Measurements from ENCODE around the gene GLB1L2.

The GLB1L2 gene

DNA sequence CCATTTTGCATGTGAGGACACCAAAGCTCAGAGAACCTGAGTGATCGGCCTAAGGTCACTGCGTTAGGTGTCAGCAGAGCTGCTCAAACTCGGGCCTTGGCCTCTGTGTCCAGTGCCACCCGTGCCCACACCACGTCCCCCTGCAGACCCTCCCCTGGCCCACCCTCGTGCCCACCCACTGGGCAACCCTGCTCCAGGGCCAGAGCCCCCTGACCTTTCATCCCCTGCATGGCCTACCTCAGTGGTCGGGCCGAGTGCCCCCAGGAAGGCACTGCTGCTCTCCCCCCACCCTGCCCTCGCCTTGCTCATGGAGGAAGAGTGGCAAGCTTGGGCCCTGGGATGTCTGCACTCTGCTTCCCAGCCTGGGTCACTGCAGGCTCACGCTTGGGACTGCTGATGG lies 62.5 kb downstream of the GLB1L2 start:
- no peaks in the 10 kb centered on the region for H3K36me3 ChIP-seq (ENCODE audit: insufficient read depth, low read length)
- H3K9me3 ChIP-seq (replicated peaks; ENCODE audit: low read length), result peaks cover 23% of the 10 kb centered on the region
- no peaks in the 10 kb centered on the region for H3K4me1 ChIP-seq (ENCODE audit: control insufficient read depth, insufficient read depth, low read length)
- H3K4me3 ChIP-seq (ENCODE audit: low read length), result no peak overlapping the region
- no peak overlapping the region for H3K9ac ChIP-seq (ENCODE audit: low read depth, low read length)
- H3K27me3 ChIP-seq (ENCODE audit: control insufficient read depth, insufficient read depth, low read length), result no peaks in the 10 kb centered on the region
- H3K4me2 ChIP-seq (ENCODE audit: low read length), result no peak overlapping the region

DNA sequence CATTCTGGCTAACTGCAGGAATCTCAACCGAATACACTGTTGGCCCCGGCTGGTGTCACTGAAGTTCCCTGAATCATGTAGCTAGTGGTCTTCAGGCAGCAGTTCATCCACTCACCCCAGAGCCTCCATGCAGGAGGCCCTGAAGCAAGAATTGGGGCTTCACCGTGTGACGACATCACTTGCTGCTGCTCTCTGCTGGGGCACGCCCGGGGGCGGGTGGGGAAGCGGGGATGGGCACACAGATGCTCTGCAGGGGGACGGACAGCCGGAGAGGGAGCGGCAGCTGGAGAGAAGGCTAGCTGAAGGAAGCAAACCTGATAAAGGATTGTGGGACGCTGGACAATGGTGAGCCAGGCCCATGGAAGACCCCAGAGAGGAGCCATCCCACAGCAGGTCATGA lies 63.2 kb downstream of the GLB1L2 start:
- Histone ChIP-seq H3K4me1 (ENCODE audit: control insufficient read depth, insufficient read depth, low read length) (no peaks in the 10 kb centered on the region), H3K4me2 (ENCODE audit: low read length) (no peak overlapping the region), H3K9ac (ENCODE audit: low read depth, low read length) (no peak overlapping the region), H3K4me3 (ENCODE audit: low read length) (no peak overlapping the region), H3K36me3 (ENCODE audit: insufficient read depth, low read length) (no peaks in the 10 kb centered on the region), H3K27me3 (ENCODE audit: control insufficient read depth, insufficient read depth, low read length) (no peaks in the 10 kb centered on the region), H3K9me3 (replicated peaks; ENCODE audit: low read length) (peaks cover 23% of the 10 kb centered on the region)

DNA sequence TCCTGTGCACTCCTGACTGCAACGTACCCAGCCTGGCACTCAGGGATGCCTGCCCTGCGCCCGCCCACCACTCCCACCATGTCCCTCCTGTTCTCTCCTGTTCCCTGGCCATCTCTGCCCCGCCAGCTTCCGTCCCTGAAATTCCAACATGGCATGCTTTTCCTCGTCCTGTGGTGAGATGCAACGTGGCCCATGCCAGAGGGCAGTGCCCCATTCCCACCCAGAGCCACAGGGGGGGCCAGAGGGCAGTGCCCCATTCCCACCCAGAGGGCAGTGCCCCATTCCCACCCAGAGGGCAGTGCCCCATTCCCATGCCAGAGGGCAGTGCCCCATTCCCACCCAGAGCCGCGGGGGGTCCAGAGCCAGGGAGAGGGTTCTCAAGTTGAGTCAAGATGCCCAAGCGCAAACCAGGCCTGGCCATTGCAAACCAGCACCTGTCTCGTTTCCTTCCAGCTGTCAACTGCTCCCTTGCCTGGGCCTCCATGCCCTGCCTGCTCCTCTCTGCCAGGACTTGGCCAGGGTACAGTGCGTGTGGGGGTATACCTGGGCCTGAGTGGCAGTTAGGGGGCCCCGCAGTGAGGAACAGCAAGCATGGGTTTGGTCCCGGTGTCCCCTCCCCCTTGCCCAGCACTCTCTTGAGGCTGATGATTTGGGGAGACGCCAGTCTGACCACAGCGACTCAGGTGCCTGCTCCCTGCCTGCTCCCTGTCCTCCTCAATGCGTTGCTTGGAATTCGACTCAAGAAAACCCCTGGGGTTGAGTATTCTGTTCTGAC lies 65.7 kb downstream of the GLB1L2 start:
- Histone ChIP-seq H3K27me3 (ENCODE audit: control insufficient read depth, insufficient read depth, low read length) (no peaks in the 10 kb centered on the region), H3K36me3 (ENCODE audit: insufficient read depth, low read length) (no peaks in the 10 kb centered on the region), H3K9me3 (replicated peaks; ENCODE audit: low read length) (peaks cover 22% of the 10 kb centered on the region), H3K4me3 (ENCODE audit: low read length) (no peak overlapping the region), H3K9ac (ENCODE audit: low read depth, low read length) (no peak overlapping the region), H3K4me1 (ENCODE audit: control insufficient read depth, insufficient read depth, low read length) (no peaks in the 10 kb centered on the region), H3K4me2 (ENCODE audit: low read length) (no peak overlapping the region)

DNA sequence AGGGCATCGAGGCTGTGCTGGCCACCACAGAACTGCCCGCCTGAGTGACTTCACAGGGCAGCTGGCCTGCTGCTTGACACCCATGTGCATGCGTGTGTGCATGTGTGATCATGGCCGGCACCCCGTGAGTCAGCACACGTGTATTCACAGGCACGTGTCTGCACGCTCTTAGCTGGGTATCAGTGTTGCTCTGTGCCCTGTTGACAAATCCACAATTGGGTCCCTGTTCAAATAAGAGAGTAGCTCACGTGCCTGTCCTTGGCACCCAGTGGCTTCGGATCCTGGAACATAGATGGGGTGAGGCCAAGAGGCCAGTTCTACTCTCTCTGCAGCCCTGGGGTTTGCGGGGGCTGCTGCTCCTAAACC lies 66.3 kb downstream of the GLB1L2 start:
- no peaks in the 10 kb centered on the region for H3K36me3 ChIP-seq (ENCODE audit: insufficient read depth, low read length)
- no peak overlapping the region for H3K4me2 ChIP-seq (ENCODE audit: low read length)
- peaks cover 22% of the 10 kb centered on the region for H3K9me3 ChIP-seq (replicated peaks; ENCODE audit: low read length)
- no peak overlapping the region for H3K4me3 ChIP-seq (ENCODE audit: low read length)
- H3K4me1 ChIP-seq (ENCODE audit: control insufficient read depth, insufficient read depth, low read length), result no peaks in the 10 kb centered on the region
- H3K27me3 ChIP-seq (ENCODE audit: control insufficient read depth, insufficient read depth, low read length), result no peaks in the 10 kb centered on the region
- no peak overlapping the region for H3K9ac ChIP-seq (ENCODE audit: low read depth, low read length)

DNA sequence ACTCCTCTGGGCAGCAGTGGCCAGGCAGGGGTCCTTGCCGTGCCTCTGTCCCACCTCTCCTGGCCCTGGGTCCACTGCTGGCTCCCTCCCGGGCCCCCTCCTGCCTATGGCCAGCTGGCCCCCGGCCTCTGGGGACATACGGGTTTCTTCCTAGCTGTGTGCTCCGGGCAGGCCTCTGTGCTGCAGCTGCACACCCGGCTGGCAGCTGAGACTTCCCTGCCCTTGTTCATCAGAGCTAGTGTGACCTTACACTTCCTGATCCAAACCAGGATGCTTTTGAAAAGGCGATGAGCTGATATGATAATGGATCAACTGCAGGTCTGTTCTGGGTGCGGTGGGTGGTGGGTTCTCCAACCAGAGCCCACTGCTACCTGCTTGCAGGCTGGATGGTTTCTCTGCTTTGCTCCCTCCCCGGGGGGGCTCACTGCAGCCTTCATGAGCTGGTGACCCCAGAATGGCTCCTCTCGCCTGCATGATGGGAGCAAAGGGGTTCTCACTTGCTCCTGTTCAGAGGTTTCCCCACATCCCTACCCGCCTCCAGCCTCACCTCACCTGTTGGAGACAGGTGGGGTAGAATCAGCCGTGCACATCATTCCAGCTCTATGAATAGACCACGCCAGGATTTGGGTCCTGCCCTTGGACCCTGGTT lies 67.0 kb downstream of the GLB1L2 start:
- Histone ChIP-seq H3K4me3 (ENCODE audit: low read length) (no peak overlapping the region), H3K27me3 (ENCODE audit: control insufficient read depth, insufficient read depth, low read length) (no peaks in the 10 kb centered on the region), H3K9ac (ENCODE audit: low read depth, low read length) (no peak overlapping the region), H3K4me2 (ENCODE audit: low read length) (no peak overlapping the region), H3K36me3 (ENCODE audit: insufficient read depth, low read length) (no peaks in the 10 kb centered on the region), H3K4me1 (ENCODE audit: control insufficient read depth, insufficient read depth, low read length) (no peaks in the 10 kb centered on the region), H3K9me3 (replicated peaks; ENCODE audit: low read length) (peaks cover 22% of the 10 kb centered on the region)

DNA sequence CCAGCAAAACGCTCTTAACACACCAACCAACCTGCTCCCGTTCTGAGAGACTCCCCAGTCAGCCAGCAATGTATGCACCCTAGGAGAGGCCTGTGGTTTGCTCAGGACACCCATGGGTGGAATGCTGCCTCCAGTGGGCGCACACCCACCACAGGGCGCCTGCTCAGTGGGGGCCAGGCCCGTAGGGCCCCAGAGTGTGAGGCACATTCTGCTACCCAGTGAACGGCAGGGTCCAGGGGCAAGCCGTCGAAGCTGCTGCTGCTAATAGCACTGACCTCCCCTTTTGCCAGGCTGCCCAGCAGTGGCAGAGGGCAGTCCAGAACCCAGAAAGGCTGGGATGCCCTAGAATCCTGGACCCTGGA lies 67.5 kb downstream of the GLB1L2 start:
- no peaks in the 10 kb centered on the region for H3K27me3 ChIP-seq (ENCODE audit: control insufficient read depth, insufficient read depth, low read length)
- H3K4me2 ChIP-seq (ENCODE audit: low read length), result no peak overlapping the region
- peaks cover 22% of the 10 kb centered on the region for H3K9me3 ChIP-seq (replicated peaks; ENCODE audit: low read length)
- H3K4me3 ChIP-seq (ENCODE audit: low read length), result no peak overlapping the region
- no peaks in the 10 kb centered on the region for H3K36me3 ChIP-seq (ENCODE audit: insufficient read depth, low read length)
- no peaks in the 10 kb centered on the region for H3K4me1 ChIP-seq (ENCODE audit: control insufficient read depth, insufficient read depth, low read length)
- no peak overlapping the region for H3K9ac ChIP-seq (ENCODE audit: low read depth, low read length)

DNA sequence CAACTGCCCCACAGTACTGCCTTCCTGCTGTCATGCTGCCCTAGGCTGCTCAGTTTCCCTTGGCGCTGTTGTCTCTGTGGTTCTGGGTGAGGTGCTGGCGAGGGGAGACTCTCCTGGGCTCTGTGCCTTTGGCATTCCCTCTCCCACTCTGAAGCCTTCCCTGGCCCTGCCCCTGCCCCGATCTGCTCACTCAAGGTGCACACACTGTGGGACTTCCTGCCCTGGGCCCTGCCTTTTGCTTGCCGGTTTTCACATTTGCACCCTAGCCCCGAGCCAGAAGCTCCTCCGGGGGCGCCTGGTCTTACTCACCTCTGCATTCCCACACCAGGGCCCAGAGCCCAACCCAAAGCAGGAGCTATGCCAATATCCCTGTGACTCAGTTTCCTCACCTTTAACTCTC lies 68.2 kb downstream of the GLB1L2 start:
- H3K4me1 ChIP-seq (ENCODE audit: control insufficient read depth, insufficient read depth, low read length), result no peaks in the 10 kb centered on the region
- H3K9me3 ChIP-seq (replicated peaks; ENCODE audit: low read length), result peaks cover 22% of the 10 kb centered on the region
- no peak overlapping the region for H3K9ac ChIP-seq (ENCODE audit: low read depth, low read length)
- H3K4me2 ChIP-seq (ENCODE audit: low read length), result no peak overlapping the region
- no peak overlapping the region for H3K4me3 ChIP-seq (ENCODE audit: low read length)
- no peaks in the 10 kb centered on the region for H3K36me3 ChIP-seq (ENCODE audit: insufficient read depth, low read length)
- H3K27me3 ChIP-seq (ENCODE audit: control insufficient read depth, insufficient read depth, low read length), result no peaks in the 10 kb centered on the region

DNA sequence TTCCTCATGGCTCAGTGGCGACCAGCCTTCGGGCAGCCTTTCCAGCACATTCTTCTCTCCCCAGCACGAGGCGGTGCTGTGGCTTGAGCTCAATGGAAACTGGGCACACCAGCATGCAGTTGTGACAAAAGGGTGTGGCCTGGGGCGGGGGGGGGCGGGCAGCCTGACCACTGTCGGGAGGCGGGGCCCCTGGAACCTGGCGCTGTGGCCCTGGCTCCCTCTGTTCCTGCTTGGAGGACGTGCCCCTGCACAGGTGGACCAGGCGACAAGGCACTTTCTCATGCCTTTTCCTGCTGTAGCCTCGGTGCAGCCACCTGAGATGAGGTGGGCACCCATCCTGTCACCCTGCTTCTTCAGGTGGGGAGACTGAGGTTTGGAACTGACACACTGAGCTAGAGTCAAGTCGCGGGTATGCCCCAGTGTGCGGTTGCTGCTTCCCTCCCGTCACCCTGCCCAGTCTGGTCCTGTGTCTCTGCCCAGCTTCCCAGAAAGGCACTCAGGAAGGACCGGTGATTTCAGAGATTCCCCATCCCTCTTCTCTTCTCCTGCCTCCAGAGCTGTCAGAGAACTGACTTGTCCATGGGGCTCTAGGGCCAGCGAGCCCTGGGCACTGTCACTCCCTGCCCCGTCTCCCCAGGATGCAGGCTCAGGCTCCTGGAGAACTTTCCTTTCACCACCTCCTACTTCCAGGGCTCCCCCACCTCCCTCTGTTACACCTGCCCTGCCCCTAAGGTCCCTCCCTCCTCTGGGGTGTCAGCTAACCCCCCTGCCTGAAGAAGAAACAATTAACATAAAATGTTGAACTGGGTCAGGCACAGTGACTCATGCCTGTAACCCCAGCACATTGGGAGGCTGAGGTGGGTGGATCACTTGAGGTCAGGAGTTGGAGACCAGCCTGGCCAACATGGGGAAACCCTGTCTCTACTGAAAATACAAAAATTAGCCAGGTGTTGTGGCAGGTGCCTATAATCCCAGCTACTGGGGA lies 70.3 kb downstream of the GLB1L2 start:
- Histone ChIP-seq H3K27me3 (ENCODE audit: control insufficient read depth, insufficient read depth, low read length) (no peaks in the 10 kb centered on the region), H3K4me3 (ENCODE audit: low read length) (no peak overlapping the region), H3K4me1 (ENCODE audit: control insufficient read depth, insufficient read depth, low read length) (no peaks in the 10 kb centered on the region), H3K9ac (ENCODE audit: low read depth, low read length) (no peak overlapping the region), H3K36me3 (ENCODE audit: insufficient read depth, low read length) (no peaks in the 10 kb centered on the region), H3K4me2 (ENCODE audit: low read length) (no peak overlapping the region), H3K9me3 (replicated peaks; ENCODE audit: low read length) (peaks cover 10% of the 10 kb centered on the region)

DNA sequence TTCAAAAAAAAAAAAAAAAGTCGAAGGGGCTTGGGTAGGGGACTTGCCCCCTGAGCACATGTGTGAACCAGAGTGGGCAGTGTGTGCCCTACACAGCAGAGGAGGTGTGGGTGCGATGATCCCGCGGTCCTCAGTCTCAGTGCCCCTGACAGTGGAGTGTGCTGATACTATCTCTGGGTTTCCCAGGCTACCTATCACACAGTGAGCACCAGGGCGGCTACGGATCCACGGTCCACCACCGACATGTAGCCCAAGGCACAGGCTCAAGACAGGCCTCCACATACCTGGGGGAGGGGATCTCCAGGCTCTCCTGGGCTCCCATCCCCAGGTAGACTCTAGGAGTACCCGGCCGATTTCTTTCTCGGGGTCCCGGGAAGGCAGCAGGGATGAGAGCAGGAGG lies 71.1 kb downstream of the GLB1L2 start:
- H3K4me1 ChIP-seq (ENCODE audit: control insufficient read depth, insufficient read depth, low read length), result no peaks in the 10 kb centered on the region
- H3K9ac ChIP-seq (ENCODE audit: low read depth, low read length), result no peak overlapping the region
- no peak overlapping the region for H3K4me3 ChIP-seq (ENCODE audit: low read length)
- H3K27me3 ChIP-seq (ENCODE audit: control insufficient read depth, insufficient read depth, low read length), result no peaks in the 10 kb centered on the region
- no peaks in the 10 kb centered on the region for H3K36me3 ChIP-seq (ENCODE audit: insufficient read depth, low read length)
- H3K4me2 ChIP-seq (ENCODE audit: low read length), result no peak overlapping the region
- peaks cover 9% of the 10 kb centered on the region for H3K9me3 ChIP-seq (replicated peaks; ENCODE audit: low read length)

DNA sequence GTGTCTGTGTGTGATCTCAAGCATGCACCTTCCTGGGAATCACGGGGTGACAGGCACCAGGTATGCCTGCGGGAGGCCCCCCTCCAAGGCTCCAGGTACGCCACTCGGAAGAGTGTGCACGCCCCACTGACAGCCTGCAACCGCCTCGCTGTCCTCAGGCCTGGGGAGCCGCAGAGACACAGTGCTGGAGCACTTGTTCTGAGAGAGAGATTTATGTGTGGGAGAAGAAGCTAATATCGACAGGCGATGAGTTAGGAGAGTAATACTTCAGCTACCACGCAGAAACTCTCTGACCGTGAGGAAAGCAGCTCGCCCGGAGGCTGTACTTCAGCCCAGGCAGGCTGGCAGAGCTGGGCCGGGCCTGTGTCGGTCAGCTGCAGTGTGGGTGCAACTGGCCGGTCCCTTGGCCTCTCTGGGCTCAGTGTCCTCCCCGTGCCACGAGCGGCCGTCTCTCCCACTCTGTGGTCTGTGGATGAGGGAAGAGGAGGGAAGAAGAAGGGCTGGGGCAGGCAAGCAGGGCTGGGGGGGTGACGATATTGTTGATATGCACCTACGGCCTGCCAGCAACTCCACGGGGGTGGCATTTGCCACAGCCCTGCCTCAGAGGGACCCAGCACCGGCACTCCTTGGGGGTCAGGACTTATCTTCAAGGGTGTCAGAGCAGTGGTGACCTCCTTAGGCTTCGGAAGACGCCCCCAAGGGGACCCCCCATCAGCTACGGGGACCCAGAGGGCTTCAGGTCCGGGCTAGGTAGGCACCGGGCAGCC lies 73.0 kb downstream of the GLB1L2 start:
- no peaks in the 10 kb centered on the region for H3K27me3 ChIP-seq (ENCODE audit: control insufficient read depth, insufficient read depth, low read length)
- no peak overlapping the region for H3K4me3 ChIP-seq (ENCODE audit: low read length)
- H3K9ac ChIP-seq (ENCODE audit: low read depth, low read length), result no peak overlapping the region
- H3K4me1 ChIP-seq (ENCODE audit: control insufficient read depth, insufficient read depth, low read length), result no peaks in the 10 kb centered on the region
- H3K36me3 ChIP-seq (ENCODE audit: insufficient read depth, low read length), result no peaks in the 10 kb centered on the region
- H3K4me2 ChIP-seq (ENCODE audit: low read length), result no peak overlapping the region
- H3K9me3 ChIP-seq (replicated peaks; ENCODE audit: low read length), result peaks cover 5% of the 10 kb centered on the region

DNA sequence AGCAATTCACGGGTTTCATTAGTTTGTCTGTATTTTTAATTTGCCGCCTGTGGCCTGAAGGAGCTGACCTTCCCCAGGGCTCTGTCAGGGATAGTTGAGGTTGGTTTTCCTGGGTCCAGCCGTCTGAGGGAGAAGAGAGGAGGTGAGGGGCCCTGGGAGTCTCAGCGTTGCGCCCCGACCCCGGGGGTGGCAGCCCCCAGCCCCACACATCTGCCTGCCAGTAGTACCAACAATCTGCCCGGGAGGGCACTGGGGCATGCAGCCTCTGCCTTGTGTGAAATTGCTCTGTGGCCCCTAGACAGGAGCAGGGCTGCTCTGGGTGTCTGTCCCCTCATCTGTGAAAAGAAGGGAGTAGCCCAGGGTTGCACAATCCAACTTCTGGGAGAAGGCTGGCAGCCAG lies 73.6 kb downstream of the GLB1L2 start:
- H3K4me1 ChIP-seq (ENCODE audit: control insufficient read depth, insufficient read depth, low read length), result no peaks in the 10 kb centered on the region
- H3K4me3 ChIP-seq (ENCODE audit: low read length), result no peak overlapping the region
- no peak overlapping the region for H3K9ac ChIP-seq (ENCODE audit: low read depth, low read length)
- H3K9me3 ChIP-seq (replicated peaks; ENCODE audit: low read length), result peaks cover 3% of the 10 kb centered on the region
- H3K4me2 ChIP-seq (ENCODE audit: low read length), result no peak overlapping the region
- no peaks in the 10 kb centered on the region for H3K36me3 ChIP-seq (ENCODE audit: insufficient read depth, low read length)
- peaks cover 4% of the 10 kb centered on the region for H3K27me3 ChIP-seq (ENCODE audit: control insufficient read depth, insufficient read depth, low read length)
